ENCODE measurements around the gene CDKAL1.

DNA sequence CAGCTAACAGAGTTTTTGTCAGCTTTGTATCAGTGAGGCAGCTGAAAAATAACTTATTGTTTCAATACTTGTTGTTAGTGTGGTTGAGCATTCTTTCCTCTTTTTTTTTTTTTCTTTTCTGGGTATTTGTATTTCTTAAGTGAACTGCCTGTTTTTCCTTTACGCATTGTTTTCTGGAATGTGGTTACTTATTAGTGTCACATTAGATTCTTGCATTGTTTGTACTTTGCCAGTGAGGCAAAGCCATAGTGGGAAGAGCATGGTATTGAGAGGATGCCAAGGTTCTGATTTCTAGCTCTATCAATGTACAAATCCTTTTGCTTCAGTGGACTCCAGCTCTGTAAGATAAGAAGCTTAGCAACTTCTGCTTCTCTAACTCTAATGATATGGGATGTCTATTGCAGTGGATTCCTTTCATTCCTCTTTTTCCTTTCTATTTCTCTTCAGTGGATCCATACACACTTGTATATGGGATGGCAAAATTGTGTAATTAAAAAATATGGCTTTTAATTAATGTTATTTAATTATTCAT lies 3.9 kb downstream of the CDKAL1 start:
- TF ChIP-seq, protein P1, sequence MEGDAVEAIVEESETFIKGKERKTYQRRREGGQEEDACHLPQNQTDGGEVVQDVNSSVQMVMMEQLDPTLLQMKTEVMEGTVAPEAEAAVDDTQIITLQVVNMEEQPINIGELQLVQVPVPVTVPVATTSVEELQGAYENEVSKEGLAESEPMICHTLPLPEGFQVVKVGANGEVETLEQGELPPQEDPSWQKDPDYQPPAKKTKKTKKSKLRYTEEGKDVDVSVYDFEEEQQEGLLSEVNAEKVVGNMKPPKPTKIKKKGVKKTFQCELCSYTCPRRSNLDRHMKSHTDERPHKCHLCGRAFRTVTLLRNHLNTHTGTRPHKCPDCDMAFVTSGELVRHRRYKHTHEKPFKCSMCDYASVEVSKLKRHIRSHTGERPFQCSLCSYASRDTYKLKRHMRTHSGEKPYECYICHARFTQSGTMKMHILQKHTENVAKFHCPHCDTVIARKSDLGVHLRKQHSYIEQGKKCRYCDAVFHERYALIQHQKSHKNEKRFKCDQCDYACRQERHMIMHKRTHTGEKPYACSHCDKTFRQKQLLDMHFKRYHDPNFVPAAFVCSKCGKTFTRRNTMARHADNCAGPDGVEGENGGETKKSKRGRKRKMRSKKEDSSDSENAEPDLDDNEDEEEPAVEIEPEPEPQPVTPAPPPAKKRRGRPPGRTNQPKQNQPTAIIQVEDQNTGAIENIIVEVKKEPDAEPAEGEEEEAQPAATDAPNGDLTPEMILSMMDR (conservative IDR thresholded peaks at IDR 0.05): no peak
- no peak for TF ChIP-seq EZH2 (IDR thresholded peaks at IDR 0.05; ENCODE audit: low read depth)
